Neural progenitor cell (in vitro differentiated cells): ENCODE measurements around the gene COL4A2. TPM values are rescaled to one million over a fixed set of nuclear protein-coding genes. Genes with fewer than 3 reads are reported as not detected.

ENCODE experiments used
- DNase-seq: peaks from one replicate; pipeline ENCODE4 v3.0.0-alpha.2; 2016; ENCODE audit warnings: low spot score
- H2AFZ ChIP-seq: fragments of 200-600 bp; sonication (generic); replicated peaks from 2 replicates; pipeline ENCODE4 v1.6.1; 2016; ENCODE audit warnings: antibody characterized with exemption
- H3F3A ChIP-seq: fragments of 200-600 bp; sonication (generic); 2 replicates; pipeline ENCODE4 v1.6.1; 2016; ENCODE audit warnings: antibody characterized with exemption, low read depth
- H3K27ac ChIP-seq: fragments of 200-600 bp; sonication (generic); 2 replicates; pipeline ENCODE4 v1.5.1; 2016; ENCODE audit warnings: mild to moderate bottlenecking
- H3K27me3 ChIP-seq: fragments of 200-600 bp; sonication (generic); 2 replicates; pipeline ENCODE4 v1.6.1; 2016; ENCODE audit warnings: mild to moderate bottlenecking, moderate library complexity
- H3K36me3 ChIP-seq: fragments of 200-600 bp; sonication (generic); 2 replicates; pipeline ENCODE4 v1.5.1; 2016
- H3K4me1 ChIP-seq: fragments of 200-600 bp; sonication (generic); 2 replicates; pipeline ENCODE4 v1.6.1; 2016; ENCODE audit warnings: mixed run types
- H3K4me2 ChIP-seq: fragments of 200-600 bp; sonication (generic); 2 replicates; pipeline ENCODE4 v1.6.1; 2016
- H3K4me3 ChIP-seq: fragments of 200-600 bp; sonication (generic); 2 replicates; pipeline ENCODE4 v1.5.1; 2016
- H3K79me2 ChIP-seq: fragments of 200-600 bp; sonication (generic); 2 replicates; pipeline ENCODE4 v1.6.1; 2016; ENCODE audit warnings: low read depth
- H3K9ac ChIP-seq: fragments of 200-600 bp; sonication (generic); 2 replicates; pipeline ENCODE4 v1.6.1; 2016
- H3K9me3 ChIP-seq: fragments of 200-600 bp; sonication (generic); 2 replicates; pipeline ENCODE4 v1.5.1; 2016; ENCODE audit warnings: low read depth
- H4K20me1 ChIP-seq: fragments of 200-600 bp; sonication (generic); 2 replicates; pipeline ENCODE4 v1.6.1; 2016; ENCODE audit warnings: low read depth
- H3K27ac Mint-ChIP-seq: 3 replicates; pipeline ENCODE4 v1.8.0; 2021; ENCODE audit warnings: mixed read lengths
- H3K27me3 Mint-ChIP-seq: 2 replicates; pipeline ENCODE4 v1.8.0; 2022; ENCODE audit warnings: low read depth, mild to moderate bottlenecking, inconsistent platforms, moderate library complexity, mixed read lengths; ENCODE audit not compliant: insufficient read depth
- H3K36me3 Mint-ChIP-seq: 3 replicates; pipeline ENCODE4 v1.8.0; 2021; ENCODE audit warnings: mixed read lengths
- H3K4me1 Mint-ChIP-seq: 3 replicates; pipeline ENCODE4 v1.8.0; 2021; ENCODE audit warnings: mixed read lengths
- H3K4me3 Mint-ChIP-seq: 3 replicates; pipeline ENCODE4 v1.8.0; 2021; ENCODE audit warnings: mild to moderate bottlenecking, moderate library complexity, mixed read lengths
- H3K9me3 Mint-ChIP-seq: 3 replicates; pipeline ENCODE4 v1.8.0; 2020; ENCODE audit warnings: mixed read lengths
- EZH2 ChIP-seq: fragments of 200-600 bp; sonication (generic); IDR thresholded peaks from 2 replicates; pipeline ENCODE4 v1.6.1; 2017; ENCODE audit warnings: antibody characterized with exemption, mild to moderate bottlenecking, moderate library complexity
- EZH2phosphoT487 ChIP-seq: fragments of 200-600 bp; sonication (generic); IDR thresholded peaks from 2 replicates; pipeline ENCODE4 v1.6.1; 2017; ENCODE audit warnings: antibody characterized with exemption
- total RNA-seq: library from RNA; depleted of rRNA; stranded (reverse); fragments of >200 nt; gene quantifications from 2 replicates; pipeline ENCODE4 v1.2.3, GENCODE V29; 2015; ENCODE audit warnings: low replicate concordance
- TF ChIP-seq, protein P1 (sequence below): fragments of 200-600 bp; sonication (generic); IDR thresholded peaks from 2 replicates; pipeline ENCODE4 v1.5.1; 2017; ENCODE audit warnings: antibody characterized with exemption, mild to moderate bottlenecking

The COL4A2 gene
- total RNA-seq, 1 donor from 2014 or later, result 73.6 TPM

DNA sequence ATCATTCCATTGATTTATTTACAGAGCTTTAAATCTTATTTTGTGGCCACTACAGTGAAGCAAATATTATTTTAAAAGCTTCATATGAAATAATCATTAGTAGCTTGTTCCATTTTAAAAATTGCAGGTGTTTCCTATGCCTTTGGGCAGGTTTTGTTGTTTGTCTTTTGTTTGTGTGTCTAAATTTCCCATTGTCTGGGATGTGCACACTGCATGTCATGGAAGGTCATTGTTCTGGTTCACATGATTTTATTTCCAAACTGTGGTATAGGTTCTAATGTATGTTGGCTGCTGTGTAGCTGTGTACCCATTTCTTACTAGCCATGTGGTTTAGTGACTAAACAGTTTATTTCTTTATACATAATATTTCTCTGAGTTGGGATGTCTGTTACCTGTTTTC, 65.6 kb downstream of the COL4A2 start:
- Histone ChIP-seq H3K27ac (no peak overlapping the region), H3K9me3 (no peaks in the 10 kb centered on the region), H3F3A (no peaks in the 10 kb centered on the region), H3K79me2 (no peaks in the 10 kb centered on the region), H3K4me2 (no peak overlapping the region), H3K36me3 (no peaks in the 10 kb centered on the region), H3K4me1 (peaks cover 12% of the 10 kb centered on the region), H3K4me3 (no peak overlapping the region), H2AFZ (no peak overlapping the region), H3K27me3 (no peaks in the 10 kb centered on the region), H3K9ac (no peak overlapping the region), H4K20me1 (peaks cover 25% of the 10 kb centered on the region)
- no peak for DNase-seq
- TF ChIP-seq EZH2 (no peak), EZH2phosphoT487 (no peak)
- H3K36me3 Mint-ChIP-seq, result peaks cover 13% of the 10 kb centered on the region
- no peak overlapping the region for H3K27ac Mint-ChIP-seq
- H3K9me3 Mint-ChIP-seq, result peaks cover 5% of the 10 kb centered on the region
- no peak overlapping the region for H3K4me3 Mint-ChIP-seq
- no peaks in the 10 kb centered on the region for H3K27me3 Mint-ChIP-seq
- H3K4me1 Mint-ChIP-seq, result peaks cover 52% of the 10 kb centered on the region

DNA sequence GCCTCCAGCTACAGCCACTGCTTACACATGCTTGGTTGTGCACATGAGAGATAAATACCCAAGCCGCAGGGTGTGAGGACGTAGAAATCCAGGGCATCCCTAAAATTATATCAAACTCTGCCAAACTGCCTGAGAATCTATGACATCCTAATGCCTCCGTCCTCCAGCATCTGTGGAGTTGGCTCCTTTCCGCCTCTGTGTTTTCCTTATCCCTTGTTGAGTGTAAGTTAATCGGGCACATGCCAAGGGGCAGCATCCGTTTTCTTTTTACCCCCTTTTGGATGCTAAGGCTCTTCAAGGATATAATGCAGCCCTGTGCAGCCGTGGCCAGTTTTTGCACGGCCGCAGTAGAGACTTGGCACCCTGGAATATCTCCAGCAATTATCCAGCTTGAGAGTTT, 66.5 kb downstream of the COL4A2 start:
- TF ChIP-seq, protein P1, sequence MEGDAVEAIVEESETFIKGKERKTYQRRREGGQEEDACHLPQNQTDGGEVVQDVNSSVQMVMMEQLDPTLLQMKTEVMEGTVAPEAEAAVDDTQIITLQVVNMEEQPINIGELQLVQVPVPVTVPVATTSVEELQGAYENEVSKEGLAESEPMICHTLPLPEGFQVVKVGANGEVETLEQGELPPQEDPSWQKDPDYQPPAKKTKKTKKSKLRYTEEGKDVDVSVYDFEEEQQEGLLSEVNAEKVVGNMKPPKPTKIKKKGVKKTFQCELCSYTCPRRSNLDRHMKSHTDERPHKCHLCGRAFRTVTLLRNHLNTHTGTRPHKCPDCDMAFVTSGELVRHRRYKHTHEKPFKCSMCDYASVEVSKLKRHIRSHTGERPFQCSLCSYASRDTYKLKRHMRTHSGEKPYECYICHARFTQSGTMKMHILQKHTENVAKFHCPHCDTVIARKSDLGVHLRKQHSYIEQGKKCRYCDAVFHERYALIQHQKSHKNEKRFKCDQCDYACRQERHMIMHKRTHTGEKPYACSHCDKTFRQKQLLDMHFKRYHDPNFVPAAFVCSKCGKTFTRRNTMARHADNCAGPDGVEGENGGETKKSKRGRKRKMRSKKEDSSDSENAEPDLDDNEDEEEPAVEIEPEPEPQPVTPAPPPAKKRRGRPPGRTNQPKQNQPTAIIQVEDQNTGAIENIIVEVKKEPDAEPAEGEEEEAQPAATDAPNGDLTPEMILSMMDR, result no peak
- no peak for TF ChIP-seq EZH2
- H3K4me1 Mint-ChIP-seq, result peaks cover 57% of the 10 kb centered on the region
- H3K27me3 Mint-ChIP-seq, result no peaks in the 10 kb centered on the region
- H3K4me3 Mint-ChIP-seq, result no peak overlapping the region
- no peak overlapping the region for H3K27ac ChIP-seq
- H3K36me3 Mint-ChIP-seq, result peaks cover 10% of the 10 kb centered on the region
- H3K4me2 ChIP-seq, result no peak overlapping the region
- H3K79me2 ChIP-seq, result no peaks in the 10 kb centered on the region
- no peaks in the 10 kb centered on the region for H3K9me3 ChIP-seq
- H3K9me3 Mint-ChIP-seq, result peaks cover 5% of the 10 kb centered on the region
- no peak overlapping the region for H3K9ac ChIP-seq
- H4K20me1 ChIP-seq, result peaks cover 25% of the 10 kb centered on the region
- no peak overlapping the region for H2AFZ ChIP-seq
- no peaks in the 10 kb centered on the region for H3K36me3 ChIP-seq
- no peaks in the 10 kb centered on the region for H3F3A ChIP-seq
- DNase-seq, result no peak
- no peaks in the 10 kb centered on the region for H3K27me3 ChIP-seq
- no peak overlapping the region for H3K4me3 ChIP-seq
- peaks cover 12% of the 10 kb centered on the region for H3K4me1 ChIP-seq
- H3K27ac Mint-ChIP-seq, result no peak overlapping the region

DNA sequence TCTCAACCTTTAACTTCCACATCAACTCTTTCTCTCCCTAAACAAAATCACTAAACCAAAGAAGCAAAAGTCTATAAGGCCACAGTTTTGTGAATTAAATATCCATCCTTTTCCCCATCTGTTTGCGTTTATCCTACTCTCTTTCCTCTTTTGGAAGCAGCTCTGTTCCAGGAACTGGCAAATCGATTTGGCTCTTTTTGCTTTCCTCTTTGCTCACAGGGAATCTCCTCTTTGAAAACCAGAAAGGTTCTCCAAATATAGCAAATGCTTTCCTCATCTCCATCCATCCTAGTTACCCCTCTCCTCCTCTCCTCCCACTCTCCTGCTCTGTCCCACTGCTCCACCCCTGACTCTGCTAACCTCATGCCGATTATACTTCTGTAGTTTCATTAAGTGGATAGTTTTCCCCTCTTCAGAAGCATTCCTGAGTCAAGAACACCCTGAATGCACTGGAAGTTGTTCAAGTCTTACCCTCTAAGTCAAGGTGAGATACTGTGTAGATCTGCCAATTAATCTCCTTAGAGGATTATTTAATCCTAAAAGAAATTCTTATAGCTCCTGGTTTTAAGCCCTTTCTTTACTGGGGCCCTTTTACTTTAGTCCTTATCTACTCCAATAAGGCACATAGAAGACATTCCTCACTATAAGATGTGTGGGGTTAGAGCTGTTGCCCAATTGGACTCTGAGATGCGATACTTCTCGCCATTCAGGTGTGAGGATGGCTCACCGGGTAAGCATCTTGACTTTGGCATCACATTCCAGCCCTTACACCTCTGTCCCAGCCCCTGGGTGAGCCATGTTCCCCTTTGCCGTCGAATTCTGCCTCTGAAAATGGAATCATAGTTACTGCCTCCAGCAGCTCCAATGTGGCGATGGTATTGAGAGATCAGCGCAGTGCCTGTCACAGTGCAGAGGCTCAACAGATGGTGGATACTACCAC, 67.6 kb downstream of the COL4A2 start:
- H3K9me3 Mint-ChIP-seq, result peaks cover 3% of the 10 kb centered on the region
- Histone ChIP-seq H4K20me1 (peaks cover 25% of the 10 kb centered on the region), H3K9me3 (no peaks in the 10 kb centered on the region), H3K27ac (no peak overlapping the region), H3K4me3 (no peak overlapping the region), H3F3A (no peaks in the 10 kb centered on the region), H3K79me2 (no peaks in the 10 kb centered on the region), H3K4me1 (peaks cover 15% of the 10 kb centered on the region), H3K4me2 (no peak overlapping the region), H3K36me3 (no peaks in the 10 kb centered on the region), H3K9ac (no peak overlapping the region), H3K27me3 (no peaks in the 10 kb centered on the region), H2AFZ (no peak overlapping the region)
- peaks cover 68% of the 10 kb centered on the region for H3K4me1 Mint-ChIP-seq
- H3K27me3 Mint-ChIP-seq, result no peaks in the 10 kb centered on the region
- H3K27ac Mint-ChIP-seq, result peak overlapping the region; percentile 34
- no peak for DNase-seq
- H3K4me3 Mint-ChIP-seq, result no peak overlapping the region
- TF ChIP-seq EZH2phosphoT487, result no peak
- peaks cover 5% of the 10 kb centered on the region for H3K36me3 Mint-ChIP-seq

DNA sequence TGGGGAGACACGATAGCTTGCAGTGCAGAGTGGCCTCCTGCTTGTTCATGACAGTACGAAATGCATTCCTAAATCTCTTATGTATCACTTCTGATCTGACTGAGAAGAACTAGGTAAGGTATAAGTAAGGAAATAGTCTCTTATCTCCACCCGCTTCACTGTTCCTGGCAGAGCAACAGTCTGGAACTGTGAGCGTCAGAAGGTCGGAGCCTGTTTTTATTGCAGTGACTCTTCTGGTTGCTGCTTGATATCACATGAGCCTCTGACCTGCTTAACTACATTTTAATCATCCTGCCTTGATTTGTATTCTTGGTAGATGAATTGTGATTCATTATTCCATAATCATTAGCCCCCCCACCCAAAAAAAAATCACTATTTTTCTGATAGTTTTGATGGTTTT, 69.0 kb downstream of the COL4A2 start:
- H3K27ac Mint-ChIP-seq, result peak overlapping the region; percentile 7
- Histone ChIP-seq H3K27me3 (no peaks in the 10 kb centered on the region), H3K4me1 (peaks cover 15% of the 10 kb centered on the region), H3K4me3 (no peak overlapping the region), H3K4me2 (no peak overlapping the region), H3K79me2 (no peaks in the 10 kb centered on the region), H3K27ac (no peak overlapping the region), H3K9ac (no peak overlapping the region), H3F3A (no peaks in the 10 kb centered on the region), H3K36me3 (no peaks in the 10 kb centered on the region), H3K9me3 (no peaks in the 10 kb centered on the region), H4K20me1 (peaks cover 16% of the 10 kb centered on the region), H2AFZ (no peak overlapping the region)
- no peaks in the 10 kb centered on the region for H3K27me3 Mint-ChIP-seq
- H3K36me3 Mint-ChIP-seq, result peaks cover 10% of the 10 kb centered on the region
- no peaks in the 10 kb centered on the region for H3K9me3 Mint-ChIP-seq
- no peak for DNase-seq
- TF ChIP-seq EZH2phosphoT487 (no peak), EZH2 (no peak)
- TF ChIP-seq, protein P1, result no peak
- H3K4me1 Mint-ChIP-seq, result peaks cover 77% of the 10 kb centered on the region
- H3K4me3 Mint-ChIP-seq, result no peak overlapping the region
